Upper lobe of left lung (tissue), 6 donors: ENCODE measurements around the gene SRRM4. TPM values are rescaled to one million over a fixed set of nuclear protein-coding genes. Genes with fewer than 3 reads are reported as not detected.

Experiments used
- ATAC-seq, 2 donors: fragments of 200-7000 bp; cut with Tn5 transposase; one replicate each; pipeline ENCODE4 v1.9.1; 2022; ENCODE audit warnings: mild to moderate bottlenecking in 2 of 2, moderate library complexity in 2 of 2; ENCODE audit not compliant: low FRiP score in 2 of 2
- DNase-seq, 2 donors: peaks; one replicate each; pipeline ENCODE4 v3.0.0-alpha.2; 2019 to 2020
- H3K27ac ChIP-seq, 4 donors: fragments of 200-600 bp; sonication (generic); one replicate each; pipeline ENCODE4 v1.5.1; 2016 to 2019
- H3K27me3 ChIP-seq, 4 donors: fragments of 200-600 bp; sonication (generic); one replicate each; pipeline ENCODE4 v1.5.1; 2017 to 2019
- H3K36me3 ChIP-seq, 4 donors: fragments of 200-600 bp; sonication (generic); one replicate each; pipeline ENCODE4 v1.5.1; 2016 to 2019
- H3K4me1 ChIP-seq, 4 donors: fragments of 200-600 bp; sonication (generic); one replicate each; pipeline ENCODE4 v1.5.1; 2018 to 2019
- H3K4me3 ChIP-seq, 4 donors: fragments of 200-600 bp; sonication (generic); one replicate each; pipeline ENCODE4 v1.5.1; 2017 to 2019; ENCODE audit warnings: mild to moderate bottlenecking in 2 of 4, moderate library complexity in 1 of 4
- H3K9me3 ChIP-seq, 4 donors: fragments of 200-600 bp; sonication (generic); one replicate each; pipeline ENCODE4 v1.5.1; 2018 to 2019
- CTCF ChIP-seq, 6 experiments: fragments of 450-650 bp in 4 of 6; fragments of 200-600 bp in 2 of 6; sonication (generic) in 2 of 6; IDR thresholded peaks; one replicate each; pipeline ENCODE4 v1.5.1; 2016 to 2019; ENCODE audit warnings: antibody characterized with exemption in 6 of 6
- EP300 ChIP-seq, 4 donors: sonication (generic); formaldehyde crosslinking; IDR thresholded peaks; one replicate each; pipeline ENCODE4 v1.5.1; 2017; ENCODE audit warnings: antibody characterized with exemption in 4 of 4, control low read depth in 2 of 4
- POLR2A ChIP-seq, 4 donors: fragments of 450-650 bp; IDR thresholded peaks; one replicate each; pipeline ENCODE4 v1.5.1; 2016 to 2017; ENCODE audit warnings: antibody characterized with exemption in 4 of 4, mild to moderate bottlenecking in 2 of 4
- POLR2AphosphoS5 ChIP-seq, 2 donors: sonication (generic); formaldehyde crosslinking; IDR thresholded peaks; one replicate each; pipeline ENCODE4 v1.5.1; 2017; ENCODE audit warnings: antibody characterized with exemption in 2 of 2
- WGBS, 2 donors: methylation state at CpG; one replicate each; pipeline ENCODE4 v1.1.5; 2017 to 2018; 5-methylcytosine and 5-hydroxymethylcytosine counted together
- total RNA-seq, 6 donors: library from RNA; depleted of rRNA in 4 of 6; stranded (reverse); fragments of >200 nt in 4 of 6; gene quantifications; one replicate each; pipeline versions ENCODE4 v1.1.0 to v1.2.1, GENCODE V29; 2016 to 2021
- donor health status: DM: no; HTN: no; CAD: no; lungs with moderate emphysema.
- donor health status: DM: no; HTN: yes; CAD: no; lungs with severe emphysema.

The SRRM4 gene
- total RNA-seq, 6 donors from 2014 or later: under 0.01 to 0.33 (median 0.11) TPM; not detected in 2

GRCh38 chr12:118984161-118984943, 3.0 kb downstream of the SRRM4 start:
- H3K27ac ChIP-seq: no peak overlapping the region
- no peak overlapping the region for H3K4me3 ChIP-seq
- no peak for DNase-seq
- no peak for TF ChIP-seq EP300 (IDR thresholded peaks at IDR 0.05)
- TF ChIP-seq POLR2AphosphoS5 (IDR thresholded peaks at IDR 0.05): no peak
- TF ChIP-seq POLR2A (IDR thresholded peaks at IDR 0.05): no peak
- no peak for TF ChIP-seq CTCF (IDR thresholded peaks at IDR 0.05)
- 48 to 56% methylated on average over 2 of the region's 2 CpGs for WGBS, 2 donors
- no peak for ATAC-seq
- H3K9me3 ChIP-seq: no peaks in the 10 kb centered on the region
- peaks cover 0 to 25% (median 18%) of the 10 kb centered on the region in 4 donors for H3K27me3 ChIP-seq
- peaks cover 4 to 22% (median 13%) of the 10 kb centered on the region in 4 donors for H3K4me1 ChIP-seq
- no peaks in the 10 kb centered on the region for H3K36me3 ChIP-seq

- H3K27ac ChIP-seq: no peak overlapping the region
- WGBS, 2 donors: 44 to 51% methylated on average over 8 of the region's 8 CpGs
- no peak for TF ChIP-seq CTCF (IDR thresholded peaks at IDR 0.05)
- TF ChIP-seq POLR2A (IDR thresholded peaks at IDR 0.05): no peak
- TF ChIP-seq POLR2AphosphoS5 (IDR thresholded peaks at IDR 0.05): no peak
- TF ChIP-seq EP300 (IDR thresholded peaks at IDR 0.05): no peak
- H3K9me3 ChIP-seq: no peaks in the 10 kb centered on the region
- no peaks in the 10 kb centered on the region for H3K36me3 ChIP-seq
- H3K4me3 ChIP-seq: no peak overlapping the region
- H3K27me3 ChIP-seq: peaks cover 0 to 14% (median 9%) of the 10 kb centered on the region in 4 donors
- H3K4me1 ChIP-seq: peaks cover 0 to 9% (median 2%) of the 10 kb centered on the region in 4 donors
- DNase-seq (no peak), ATAC-seq (no peak)
Measured at GRCh38 chr12:118986050-118986449, 4.7 kb downstream of the SRRM4 start.

- ATAC-seq: no peak
Measured at GRCh38 chr12:118999107-118999506, 17.8 kb downstream of the SRRM4 start.

GRCh38 chr12:119005085-119005484, 23.7 kb downstream of the SRRM4 start:
- H3K27me3 ChIP-seq: no peaks in the 10 kb centered on the region
- ATAC-seq: no peak
- no peaks in the 10 kb centered on the region for H3K36me3 ChIP-seq
- TF ChIP-seq EP300 (IDR thresholded peaks at IDR 0.05): no peak
- H3K27ac ChIP-seq: no peak overlapping the region
- no peaks in the 10 kb centered on the region for H3K9me3 ChIP-seq
- DNase-seq: no peak
- H3K4me1 ChIP-seq: no peaks in the 10 kb centered on the region
- WGBS, 2 donors: 58 to 59% methylated on average over 5 of the region's 5 CpGs
- H3K4me3 ChIP-seq: no peak overlapping the region

More at GRCh38 chr12:118999107-118999506, 17.8 kb downstream of the SRRM4 start:
- no peaks in the 10 kb centered on the region for H3K4me1 ChIP-seq
- H3K36me3 ChIP-seq: no peaks in the 10 kb centered on the region
- H3K27me3 ChIP-seq: no peaks in the 10 kb centered on the region
- 54 to 58% methylated on average over 5 of the region's 5 CpGs for WGBS, 2 donors
- H3K4me3 ChIP-seq: no peak overlapping the region
- no peak overlapping the region for H3K27ac ChIP-seq
- no peaks in the 10 kb centered on the region for H3K9me3 ChIP-seq
- no peak for DNase-seq
- TF ChIP-seq POLR2A (IDR thresholded peaks at IDR 0.05) (no peak), POLR2AphosphoS5 (IDR thresholded peaks at IDR 0.05) (no peak), CTCF (IDR thresholded peaks at IDR 0.05) (no peak), EP300 (IDR thresholded peaks at IDR 0.05) (no peak)

GRCh38 chr12:119005913-119006312, 24.6 kb downstream of the SRRM4 start:
- TF ChIP-seq EP300 (IDR thresholded peaks at IDR 0.05) (no peak), CTCF (IDR thresholded peaks at IDR 0.05) (no peak), POLR2A (IDR thresholded peaks at IDR 0.05) (no peak), POLR2AphosphoS5 (IDR thresholded peaks at IDR 0.05) (no peak)
- no peak for ATAC-seq
- Histone ChIP-seq H3K4me3 (no peak overlapping the region), H3K36me3 (no peaks in the 10 kb centered on the region), H3K4me1 (no peaks in the 10 kb centered on the region), H3K27ac (no peak overlapping the region), H3K9me3 (peaks cover 0 to 5% (median 0%) of the 10 kb centered on the region in 4 donors), H3K27me3 (no peaks in the 10 kb centered on the region)
- no peak for DNase-seq
- WGBS, 2 donors: 32 to 37% methylated on average over 4 of the region's 4 CpGs
